Measurements from ENCODE around the gene DPY19L2.
"Not testable (repeated sequence)": the region's sequence is repeated elsewhere in the genome, so short reads cannot be mapped to it uniquely, and the experiment has no call there.

DNA sequence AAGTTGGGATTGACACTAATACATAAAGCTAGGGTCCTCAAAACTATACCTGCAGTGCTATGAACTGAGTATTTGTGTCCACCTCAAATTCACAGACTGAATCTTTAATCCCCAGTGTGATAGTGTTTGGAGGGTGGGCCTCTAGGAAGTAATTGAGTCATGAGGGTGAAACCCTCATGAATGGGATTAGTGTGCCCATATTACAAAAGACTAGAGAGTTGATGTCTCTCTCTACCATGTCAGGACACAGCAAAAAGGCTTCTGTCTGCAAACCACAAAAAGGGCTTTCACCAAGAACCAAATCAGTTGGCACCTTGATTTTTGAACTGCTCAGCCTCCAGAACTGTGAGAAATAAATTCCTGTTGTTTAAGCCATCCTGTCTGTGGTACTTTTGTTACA, 59.0 kb downstream of the DPY19L2 start:
- TF ChIP-seq CTCF (conservative IDR thresholded peaks at IDR 0.05; ENCODE audit: low read length); EZH2phosphoT487 (IDR thresholded peaks at IDR 0.05; ENCODE audit: borderline replicate concordance): not testable (repeated sequence)

Measured in Loucy (cell line).